SH-SY5Y (cell line): ENCODE results near the gene TXNL4A.

Experiments
- GATA2 ChIP-seq: IDR thresholded peaks from 2 replicates; pipeline ENCODE4 v1.6.1; 2011; ENCODE audit warnings: mild to moderate bottlenecking, low read depth, low read length
- GATA3 ChIP-seq: IDR thresholded peaks from 2 replicates; pipeline ENCODE4 v1.6.1; 2011; ENCODE audit warnings: low read depth, mild to moderate bottlenecking, low read length, moderate library complexity

- no peak for TF ChIP-seq GATA2
- TF ChIP-seq GATA3: no peak
Measured at GRCh38 chr18:79938196-79938595, 50.2 kb downstream of the TXNL4A start.
